SU-DHL-6 (cell line): ENCODE data around the gene AFF4.
"Not testable (repeated sequence)": the region's sequence is repeated elsewhere in the genome, so short reads cannot be mapped to it uniquely, and the experiment has no call there.

Experiments used
- H2AFZ ChIP-seq: fragments of 200-600 bp; sonication (generic); 2 replicates; pipeline ENCODE4 v1.6.1; 2014; ENCODE audit warnings: low read depth, mild to moderate bottlenecking, moderate library complexity, mixed read lengths, antibody characterized with exemption, low read length; ENCODE audit not compliant: severe bottlenecking
- H3F3A ChIP-seq: fragments of 200-600 bp; shearing (Covaris generic); 2 replicates; pipeline ENCODE4 v1.6.0; 2016; ENCODE audit warnings: antibody characterized with exemption, mild to moderate bottlenecking; ENCODE audit not compliant: insufficient read depth
- H3K27ac ChIP-seq: fragments of 200-600 bp; sonication (generic); 2 replicates; pipeline ENCODE4 v1.5.1; 2016; ENCODE audit warnings: low read depth, mild to moderate bottlenecking, low read length, moderate library complexity, mixed read lengths
- H3K27me3 ChIP-seq: fragments of 200-600 bp; sonication (generic), shearing (Covaris generic); 2 replicates; pipeline ENCODE4 v1.6.0; 2014; ENCODE audit warnings: mild to moderate bottlenecking, low read length
- H3K36me3 ChIP-seq: fragments of 200-600 bp; sonication (generic); 2 replicates; pipeline ENCODE4 v1.6.1; 2014; ENCODE audit warnings: mild to moderate bottlenecking, low read length, mixed read lengths
- H3K4me2 ChIP-seq: fragments of 300-600, 200-600 bp; shearing (Covaris generic), sonication (generic); 2 replicates; pipeline ENCODE4 v1.6.0; 2014; ENCODE audit warnings: low read length, low read depth, mild to moderate bottlenecking; ENCODE audit not compliant: poor library complexity, severe bottlenecking
- H3K4me3 ChIP-seq: fragments of 200-600 bp; sonication (generic); 2 replicates; pipeline ENCODE4 v1.5.1; 2014; ENCODE audit warnings: antibody characterized with exemption, low read length, mild to moderate bottlenecking, mixed read lengths; ENCODE audit not compliant: insufficient read depth, poor library complexity, severe bottlenecking
- H3K79me2 ChIP-seq: fragments of 200-600 bp; sonication (generic); 2 replicates; pipeline ENCODE4 v1.6.1; 2014; ENCODE audit warnings: mild to moderate bottlenecking, low read length, moderate library complexity; ENCODE audit not compliant: insufficient read depth
- H3K9ac ChIP-seq: fragments of 200-600 bp; sonication (generic); 2 replicates; pipeline ENCODE4 v1.7.0; 2014; ENCODE audit warnings: mild to moderate bottlenecking, low read length
- H3K9me2 ChIP-seq: fragments of 200-600 bp; sonication (generic); replicated peaks from 2 replicates; pipeline ENCODE4 v1.6.1; 2014; ENCODE audit warnings: low read length; ENCODE audit not compliant: insufficient read depth
- H3K9me3 ChIP-seq: fragments of 200-600 bp; sonication (generic); 2 replicates; pipeline ENCODE4 v1.6.1; 2014; ENCODE audit warnings: low read length, mixed read lengths; ENCODE audit not compliant: insufficient read depth
- H4K20me1 ChIP-seq: fragments of 200-600 bp; sonication (generic); 2 replicates; pipeline ENCODE4 v1.6.1; 2014; ENCODE audit warnings: low read depth, mild to moderate bottlenecking, antibody characterized with exemption, low read length, moderate library complexity, mixed read lengths
- CTCF ChIP-seq: fragments of 200-600 bp; sonication (generic); IDR thresholded peaks from one replicate; pipeline ENCODE4 v1.5.1; 2017; ENCODE audit warnings: antibody characterized with exemption, mild to moderate bottlenecking, low read length, moderate library complexity; ENCODE audit not compliant: insufficient read depth, poor library complexity, severe bottlenecking
- EZH2phosphoT487 ChIP-seq: fragments of 200-600 bp; sonication (generic), shearing (Covaris generic); conservative IDR thresholded peaks from 2 replicates; pipeline ENCODE4 v1.6.1; 2018; ENCODE audit warnings: mild to moderate bottlenecking, antibody characterized with exemption, low read length, moderate library complexity, mixed read lengths

The AFF4 gene

GRCh38 chr5:132947671-132948070, 15.8 kb downstream of the AFF4 start:
- H3K27ac ChIP-seq, result no peak overlapping the region
- H3K9ac ChIP-seq, result no peak overlapping the region
- no peaks in the 10 kb centered on the region for H3K27me3 ChIP-seq
- no peaks in the 10 kb centered on the region for H3F3A ChIP-seq
- no peak for TF ChIP-seq EZH2phosphoT487
- TF ChIP-seq CTCF, result no peak
- peaks cover 7% of the 10 kb centered on the region; the same call in 1 of the 2 replicates for H4K20me1 ChIP-seq
- H3K4me3 ChIP-seq, result no peak overlapping the region
- no peak overlapping the region for H3K4me2 ChIP-seq
- no peaks in the 10 kb centered on the region for H3K9me3 ChIP-seq
- no peaks in the 10 kb centered on the region for H3K9me2 ChIP-seq
- no peaks in the 10 kb centered on the region for H3K36me3 ChIP-seq
- H3K79me2 ChIP-seq, result peaks cover 85% of the 10 kb centered on the region
- H2AFZ ChIP-seq, result no peak overlapping the region

- not testable (repeated sequence) for H4K20me1 ChIP-seq
These were observed 18.1 kb downstream of the AFF4 start for GRCh38 chr5:132945315-132945714.

GRCh38 chr5:132943362-132944022, 19.9 kb downstream of the AFF4 start:
- no peak overlapping the region for H3K4me3 ChIP-seq
- H3F3A ChIP-seq, result no peaks in the 10 kb centered on the region
- TF ChIP-seq EZH2phosphoT487 (no peak), CTCF (no peak)
- H3K4me2 ChIP-seq, result no peak overlapping the region
- H3K9me3 ChIP-seq, result no peaks in the 10 kb centered on the region
- no peaks in the 10 kb centered on the region for H3K9me2 ChIP-seq
- H3K79me2 ChIP-seq, result peaks cover 76% of the 10 kb centered on the region
- no peak overlapping the region for H3K27ac ChIP-seq
- no peaks in the 10 kb centered on the region for H3K36me3 ChIP-seq
- no peak overlapping the region for H3K9ac ChIP-seq
- H4K20me1 ChIP-seq, result peaks cover 7% of the 10 kb centered on the region; the same call in 1 of the 2 replicates
- no peaks in the 10 kb centered on the region for H3K27me3 ChIP-seq
- no peak overlapping the region for H2AFZ ChIP-seq

More at GRCh38 chr5:132945315-132945714, 18.1 kb downstream of the AFF4 start:
- not testable (repeated sequence) for H3K4me3 ChIP-seq, H3K9ac ChIP-seq, H3K27me3 ChIP-seq, H2AFZ ChIP-seq, H3K9me2 ChIP-seq, H3K27ac ChIP-seq, H3K9me3 ChIP-seq, H3F3A ChIP-seq, H3K36me3 ChIP-seq, H3K4me2 ChIP-seq
- H3K79me2 ChIP-seq, result peaks cover 81% of the 10 kb centered on the region

GRCh38 chr5:132941331-132941730, 22.1 kb downstream of the AFF4 start:
- Histone ChIP-seq H3K36me3 (peaks cover 6% of the 10 kb centered on the region; the same call in 1 of the 2 replicates), H3F3A (0 out of 2 replicates have a peak, but pooled peaks cover 6% of the 10 kb centered on the region), H3K9me2 (no peaks in the 10 kb centered on the region), H3K27me3 (no peaks in the 10 kb centered on the region), H3K4me2 (no peak overlapping the region), H4K20me1 (peaks cover 3% of the 10 kb centered on the region; the same call in 1 of the 2 replicates), H3K79me2 (peaks cover 63% of the 10 kb centered on the region), H2AFZ (no peak overlapping the region), H3K27ac (no peak overlapping the region), H3K4me3 (no peak overlapping the region), H3K9ac (no peak overlapping the region), H3K9me3 (no peaks in the 10 kb centered on the region)
- TF ChIP-seq EZH2phosphoT487 (no peak), CTCF (no peak)
